Left colon (tissue), 2 donors: ENCODE measurements around the gene GIPC1. TPM values are rescaled to one million over a fixed set of nuclear protein-coding genes. Genes with fewer than 3 reads are reported as not detected.

Experiments
- ATAC-seq: fragments of 200-7000 bp; cut with Tn5 transposase; one replicate; pipeline ENCODE4 v1.9.1; 2020; ENCODE audit warnings: mild to moderate bottlenecking, moderate library complexity
- DNase-seq, 2 donors: peaks; one replicate each; pipeline ENCODE4 v3.0.0-alpha.2; 2020
- intact Hi-C, 2 donors: fragments of 100-400 bp; cut with DNase I in 1 of 2; cut with micrococcal nuclease in 1 of 2; formaldehyde crosslinking; loops; one replicate each; pipeline versions ENCODE4 v1.11.2 to v1.14.0; 2022; cut with DNase I, micrococcal nuclease
- total RNA-seq, 2 donors: library from RNA; stranded (reverse); fragmentation: NEBNext Ultra II Directional; extraction: Animal tissue kit (Norgen Biotek cat#: 25700); gene quantifications; one replicate each; pipeline ENCODE4 v1.2.1, GENCODE V29; 2021
- donor health status: DM: no; HTN: no; CAD: no.
- donor health status: DM: yes; HTN: yes; CAD: no.

GIPC1 gene
- total RNA-seq, 2 donors from 2014 or later = 310 to 395 TPM

- DNase-seq (no peak), ATAC-seq (no peak)
- intact Hi-C loops = no loop called here
Measured at GRCh38 chr19:14502334-14503092, 6.6 kb upstream of the GIPC1 start.

- DNase-seq (peak; percentile 75 to 82), ATAC-seq (peak; percentile 63)
- intact Hi-C loops = no loop called here
Measured at GRCh38 chr19:14497228-14497921, 1.4 kb upstream of the GIPC1 start.

DNA sequence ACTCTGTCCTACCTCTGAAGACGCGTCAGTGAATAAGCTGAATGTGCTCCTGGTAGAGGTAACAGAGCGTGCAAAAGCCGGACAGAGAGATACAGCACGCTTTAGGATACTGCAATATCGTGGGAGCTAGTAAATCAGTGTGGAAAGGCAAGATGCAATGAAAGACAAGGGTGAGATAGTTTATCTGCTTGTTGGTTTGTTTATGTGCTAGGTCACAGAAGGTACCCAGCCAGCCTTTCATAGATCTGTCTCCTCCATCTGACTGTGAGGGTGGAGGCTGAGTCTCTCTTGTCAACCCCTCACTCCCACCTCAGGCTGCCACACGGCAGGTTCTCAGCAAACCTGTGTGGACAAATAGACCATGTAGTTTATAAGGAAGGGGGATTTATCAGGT lies 904 bp upstream of the GIPC1 start:
- ATAC-seq = peak; percentile 3
- intact Hi-C loops = no loop called here
- DNase-seq = no peak

DNA sequence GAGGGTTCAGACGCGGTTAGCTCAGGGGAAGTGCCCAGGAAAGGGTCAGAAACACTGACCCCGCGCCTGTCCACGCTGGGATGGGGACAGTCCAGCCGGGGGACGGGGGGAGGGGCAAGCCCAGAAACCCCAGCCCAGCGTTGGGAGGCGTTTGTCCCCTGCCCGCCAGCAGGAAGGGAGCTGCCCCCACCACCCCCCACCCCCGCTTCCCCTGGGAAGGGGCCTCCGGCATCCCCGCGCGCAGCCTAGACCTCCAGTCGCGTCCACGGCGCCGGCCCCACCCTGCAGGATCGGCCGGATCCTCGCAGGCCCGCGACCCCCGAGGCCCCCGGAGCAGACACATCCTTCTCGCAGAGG lies 277 bp downstream of the GIPC1 start:
- peak; percentile 0 for ATAC-seq
- intact Hi-C loops = no loop called here
- DNase-seq = no peak

DNA sequence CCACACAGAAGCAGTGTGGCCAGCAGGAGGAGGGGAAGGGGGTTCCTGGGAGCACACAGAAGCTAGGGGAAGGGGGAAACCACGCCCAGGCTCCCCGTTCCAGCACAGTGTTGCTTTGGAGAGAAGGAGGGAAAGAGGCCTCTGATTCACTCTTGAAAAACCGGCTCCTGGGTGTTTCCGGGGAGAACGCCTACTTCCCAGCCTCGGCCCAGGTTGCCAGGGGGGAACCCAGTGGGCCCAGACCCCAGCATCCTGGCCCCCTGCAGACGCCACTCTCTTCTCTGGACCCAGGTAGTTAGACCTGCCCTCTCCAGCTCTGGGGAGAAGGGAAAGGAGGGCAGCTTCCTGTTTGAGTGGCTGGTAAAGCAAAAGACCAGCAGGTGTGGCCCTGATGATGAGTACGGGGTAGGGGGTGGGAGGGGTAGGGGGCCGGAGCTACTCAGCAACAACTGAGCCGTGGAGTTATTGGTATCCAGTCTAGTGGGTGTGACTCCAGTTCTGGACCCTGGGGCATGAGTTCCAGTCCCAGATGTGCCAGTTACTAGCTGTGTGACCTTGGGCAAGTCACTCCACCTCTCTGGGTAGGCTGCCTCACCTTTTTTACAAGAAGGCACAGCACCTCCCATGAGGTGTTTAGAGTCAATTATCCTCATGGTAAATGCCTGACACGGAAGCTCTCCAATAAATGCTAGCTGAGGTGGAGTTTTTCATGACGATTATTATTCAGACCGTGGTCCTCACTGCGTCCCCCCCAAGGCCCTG lies 836 bp downstream of the GIPC1 start:
- intact Hi-C loops = no loop called here
- ATAC-seq (peak; percentile 37), DNase-seq (no peak)

DNA sequence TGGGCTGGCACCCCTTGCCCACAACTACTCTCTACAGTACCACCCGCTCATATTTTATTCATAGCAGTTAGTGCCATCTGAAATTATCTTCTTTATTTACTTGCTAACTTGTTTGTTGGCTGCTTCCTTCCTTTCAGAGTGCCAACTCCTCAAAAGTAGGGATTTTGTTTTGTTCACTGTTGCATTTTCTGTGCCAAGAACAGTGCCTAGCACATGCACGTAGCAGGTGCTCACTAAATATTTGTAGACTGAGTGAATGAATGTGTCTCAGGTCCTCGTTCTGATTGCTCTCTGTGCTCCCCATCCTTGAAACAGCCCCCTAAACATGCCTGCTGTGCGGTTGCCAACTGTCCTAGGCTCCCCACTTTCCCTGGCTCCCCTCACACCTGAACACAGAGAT lies 1.5 kb downstream of the GIPC1 start:
- intact Hi-C loops = no loop called here
- no peak for DNase-seq
- no peak for ATAC-seq

GRCh38 chr19:14492756-14493337 lies 3.1 kb downstream of the GIPC1 start:
- intact Hi-C loops = no loop called here
- ATAC-seq = no peak
- DNase-seq = no peak

DNA sequence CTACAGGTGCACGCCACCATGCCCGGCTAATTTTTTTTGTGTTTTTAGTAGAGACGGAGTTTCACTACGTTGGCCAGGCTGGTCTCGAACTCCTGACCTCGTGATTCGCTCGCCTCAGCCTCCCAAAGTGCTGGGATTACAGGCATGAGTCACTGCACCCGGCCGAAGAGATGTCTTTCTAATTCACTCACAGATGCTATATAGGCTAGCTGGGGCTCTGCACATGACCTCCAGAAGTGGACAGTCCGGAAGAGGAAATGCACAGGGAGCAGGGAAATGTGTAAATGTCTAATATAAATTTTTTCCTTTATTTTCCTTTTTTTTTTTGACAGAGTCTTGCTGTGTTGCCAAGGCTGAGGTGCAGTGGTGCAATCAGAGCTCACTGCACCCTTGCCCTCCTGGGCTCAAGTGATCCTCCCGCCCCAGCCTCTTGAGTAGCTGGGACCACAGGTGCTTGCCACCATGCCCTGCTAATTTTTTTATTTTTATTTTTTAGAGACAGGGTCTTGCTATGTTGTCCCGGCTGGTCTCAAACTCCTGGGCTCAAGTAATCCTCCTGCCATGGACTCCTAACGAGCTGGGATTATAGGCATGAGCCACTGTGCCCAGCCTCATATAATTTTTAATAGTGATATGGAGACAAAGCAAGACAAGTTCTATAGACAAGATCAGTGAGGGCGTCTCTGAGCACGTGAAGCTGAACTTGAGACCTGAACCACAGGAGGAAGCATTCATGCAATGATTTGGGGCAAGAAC lies 8.4 kb downstream of the GIPC1 start:
- intact Hi-C loops = no loop called here
- DNase-seq (no peak), ATAC-seq (no peak)

- ATAC-seq = no peak
- intact Hi-C loops = no loop called here
- no peak for DNase-seq
Measured at GRCh38 chr19:14482172-14482941, 13.6 kb downstream of the GIPC1 start.

- intact Hi-C loops = no loop called here
- DNase-seq (no peak), ATAC-seq (no peak)
Measured at GRCh38 chr19:14480700-14481079, 15.2 kb downstream of the GIPC1 start.

- DNase-seq = peak in 1 of 2 donors; percentile 52
- peak; percentile 25 for ATAC-seq
- intact Hi-C loops = no loop called here
Measured at GRCh38 chr19:14479975-14480699, 15.8 kb downstream of the GIPC1 start.

GRCh38 chr19:14479309-14479974 lies 16.5 kb downstream of the GIPC1 start:
- ATAC-seq (no peak), DNase-seq (no peak)
- intact Hi-C loops = no loop called here

GRCh38 chr19:14478113-14478545 lies 17.8 kb downstream of the GIPC1 start:
- intact Hi-C loops = no loop called here
- no peak for DNase-seq
- no peak for ATAC-seq

DNA sequence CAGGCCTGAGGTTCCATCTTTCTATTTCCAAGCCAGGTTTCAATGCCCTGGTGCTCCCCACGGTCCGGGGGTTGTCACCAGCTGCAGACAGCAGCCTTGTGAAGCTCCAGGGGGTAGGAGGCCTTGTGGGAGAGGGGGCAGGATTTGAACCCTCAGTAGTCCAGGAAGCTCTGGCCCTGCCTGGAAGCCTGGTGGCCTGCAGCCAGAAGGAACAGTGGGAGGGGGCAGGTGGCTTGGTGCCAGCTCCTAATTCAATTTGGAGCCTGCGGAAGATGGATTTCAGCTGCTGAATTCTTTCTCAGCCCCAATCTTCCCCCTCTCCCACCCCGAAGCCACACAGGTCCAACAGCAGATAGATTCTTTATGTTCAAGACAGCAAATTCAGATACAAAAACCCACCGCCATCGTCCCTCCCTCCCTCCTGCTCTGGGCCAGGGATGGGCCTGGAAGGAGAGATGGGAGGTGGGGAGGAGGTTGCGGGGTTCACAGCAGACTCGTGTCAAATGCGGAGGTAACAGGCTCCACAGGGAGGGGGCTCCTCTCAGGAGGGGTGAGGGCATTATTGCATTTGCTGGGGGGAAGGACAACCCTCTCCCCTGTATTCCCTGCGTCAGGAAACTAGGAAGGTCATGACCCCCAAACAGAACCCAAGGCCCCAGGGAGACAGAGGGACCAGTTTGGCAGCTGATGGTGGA lies 18.4 kb downstream of the GIPC1 start:
- DNase-seq = no peak
- intact Hi-C loops = no loop called here

DNA sequence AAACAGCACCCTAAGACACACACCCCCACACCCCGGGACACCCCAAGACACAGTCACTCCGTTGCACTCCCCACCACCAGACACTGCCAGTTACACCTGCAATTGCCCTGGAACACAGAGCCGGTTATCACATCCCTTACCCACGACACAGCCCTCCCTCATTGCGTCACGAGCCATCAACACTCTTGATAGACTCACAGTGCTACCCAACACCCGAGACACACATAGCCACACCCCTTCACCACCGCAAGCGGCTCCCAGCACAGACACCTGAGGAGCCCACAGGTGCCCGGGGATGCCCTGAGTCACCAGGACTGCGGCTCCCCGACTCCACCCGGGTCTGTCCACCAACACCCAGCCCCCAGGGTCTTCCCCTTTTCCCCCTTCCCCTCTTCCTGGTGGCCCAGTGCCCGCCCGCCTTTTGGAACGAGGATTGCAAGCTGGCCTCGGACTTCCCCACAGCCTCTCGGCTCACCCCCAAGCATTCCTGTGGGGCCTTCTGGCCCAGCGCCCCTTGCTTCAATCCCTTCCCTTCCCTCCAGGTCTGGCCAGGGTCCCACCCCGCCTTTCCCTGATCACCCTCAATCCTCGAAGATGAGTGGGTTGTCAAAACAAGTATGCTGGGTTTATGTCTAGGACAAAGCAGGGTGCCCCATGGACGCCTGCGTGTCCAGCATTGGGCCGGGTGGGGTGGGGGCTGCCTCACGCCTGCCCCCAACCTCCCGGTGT lies 19.1 kb downstream of the GIPC1 start:
- DNase-seq (peak in 1 of 2 donors; percentile 41), ATAC-seq (peak; percentile 23)
- intact Hi-C loops = no loop called here

More for the DNA sequence above, 18.4 kb downstream of the GIPC1 start:
- no peak for ATAC-seq

GRCh38 chr19:14476327-14476672 lies 19.6 kb downstream of the GIPC1 start:
- intact Hi-C loops = no loop called here
- ATAC-seq = no peak
- no peak for DNase-seq
